ENCODE data around the gene GASK1A. TPM values are rescaled to one million over a fixed set of nuclear protein-coding genes. Genes with fewer than 3 reads are reported as not detected.

GASK1A gene
- total RNA-seq, 1 experiment from 2014 or later, result 5.4 TPM

GRCh38 chr3:42937334-42937733 is 41.8 kb upstream of the GASK1A start:
- Histone ChIP-seq H3K23ac (ENCODE audit: insufficient read length, low read depth, low read length) (no peak overlapping the region), H3K27ac (ENCODE audit: insufficient read length, low read depth, low read length) (no peak overlapping the region), H3K9me3 (ENCODE audit: control insufficient read depth, low read depth, low read length) (no peaks in the 10 kb centered on the region), H4K8ac (replicated peaks; ENCODE audit: insufficient read length, low read depth, low read length) (no peak overlapping the region), H2BK20ac (ENCODE audit: low read depth, low read length, poor library complexity, severe bottlenecking) (no peak overlapping the region), H3K27me3 (ENCODE audit: insufficient read depth, low read length) (no peaks in the 10 kb centered on the region), H4K91ac (ENCODE audit: insufficient read length, low read depth, low read length) (no peak overlapping the region), H4K20me1 (ENCODE audit: control insufficient read depth, insufficient read depth, insufficient read length) (no peaks in the 10 kb centered on the region), H3K4me1 (ENCODE audit: insufficient read depth, low read length) (no peaks in the 10 kb centered on the region), H2BK15ac (ENCODE audit: low read depth, low read length) (no peak overlapping the region), H3T11ph (ENCODE audit: low read length) (no peak overlapping the region), H4K5ac (ENCODE audit: insufficient read length, low read depth, low read length) (no peak overlapping the region), H3K4me2 (ENCODE audit: insufficient read depth, insufficient read length, low read length) (no peak overlapping the region), H3K56ac (ENCODE audit: insufficient read length, low read depth, low read length) (no peak overlapping the region), H3K14ac (ENCODE audit: insufficient read depth, low read length) (no peak overlapping the region), H3K9ac (ENCODE audit: extremely low read depth, insufficient read length, low read length) (no peak overlapping the region), H3K4ac (ENCODE audit: low read depth, low read length) (no peak overlapping the region), H3K18ac (ENCODE audit: insufficient read length, low read depth, low read length) (no peak overlapping the region), H3K79me2 (ENCODE audit: insufficient read depth, low read length) (no peaks in the 10 kb centered on the region), H2BK120ac (ENCODE audit: low read depth, low read length, poor library complexity, severe bottlenecking) (no peak overlapping the region), H2AFZ (ENCODE audit: low read length) (no peak overlapping the region), H2AK5ac (ENCODE audit: insufficient read length, low read length) (no peak overlapping the region), H3K79me1 (ENCODE audit: insufficient read depth, low read depth, low read length, poor library complexity, severe bottlenecking) (no peaks in the 10 kb centered on the region), H2BK5ac (ENCODE audit: insufficient read length, low read length) (no peak overlapping the region), H2BK12ac (ENCODE audit: insufficient read length, low read depth, low read length) (no peak overlapping the region), H3K23me2 (ENCODE audit: insufficient read length, low read depth, low read length, poor library complexity, severe bottlenecking) (no peaks in the 10 kb centered on the region)
- Mint-ChIP-seq H3K4me1 (peaks cover 0 to 2% of the 10 kb centered on the region in 2 experiments; a peak in 1 of 4 replicates), H3K36me3 (ENCODE audit: insufficient read depth in 1 of 3, low read depth in 3 of 3) (no peaks in the 10 kb centered on the region), H3K9me3 (no peaks in the 10 kb centered on the region), H3K4me3 (no peak overlapping the region), H3K27ac (no peak overlapping the region), H3K27me3 (ENCODE audit: low read depth) (no peaks in the 10 kb centered on the region)
- no peak for DNase-seq
- WGBS (ENCODE audit: extremely low coverage, insufficient read length, low lambda C conversion rate), result no CpG with 5 or more reads among the region's 3 CpGs
- TF ChIP-seq, protein P1, sequence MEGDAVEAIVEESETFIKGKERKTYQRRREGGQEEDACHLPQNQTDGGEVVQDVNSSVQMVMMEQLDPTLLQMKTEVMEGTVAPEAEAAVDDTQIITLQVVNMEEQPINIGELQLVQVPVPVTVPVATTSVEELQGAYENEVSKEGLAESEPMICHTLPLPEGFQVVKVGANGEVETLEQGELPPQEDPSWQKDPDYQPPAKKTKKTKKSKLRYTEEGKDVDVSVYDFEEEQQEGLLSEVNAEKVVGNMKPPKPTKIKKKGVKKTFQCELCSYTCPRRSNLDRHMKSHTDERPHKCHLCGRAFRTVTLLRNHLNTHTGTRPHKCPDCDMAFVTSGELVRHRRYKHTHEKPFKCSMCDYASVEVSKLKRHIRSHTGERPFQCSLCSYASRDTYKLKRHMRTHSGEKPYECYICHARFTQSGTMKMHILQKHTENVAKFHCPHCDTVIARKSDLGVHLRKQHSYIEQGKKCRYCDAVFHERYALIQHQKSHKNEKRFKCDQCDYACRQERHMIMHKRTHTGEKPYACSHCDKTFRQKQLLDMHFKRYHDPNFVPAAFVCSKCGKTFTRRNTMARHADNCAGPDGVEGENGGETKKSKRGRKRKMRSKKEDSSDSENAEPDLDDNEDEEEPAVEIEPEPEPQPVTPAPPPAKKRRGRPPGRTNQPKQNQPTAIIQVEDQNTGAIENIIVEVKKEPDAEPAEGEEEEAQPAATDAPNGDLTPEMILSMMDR (conservative IDR thresholded peaks at IDR 0.05), result no peak

Measured in H9 (cell line).